HPDE6-E6E7 (cell line): ENCODE data around the gene APOL2.
"Not testable (repeated sequence)": the region's sequence is repeated elsewhere in the genome, so short reads cannot be mapped to it uniquely, and the experiment has no call there.

Experiments used
- DNase-seq: peaks from one replicate; pipeline ENCODE4 v3.0.0; 2011; ENCODE audit warnings: missing footprints; ENCODE audit errors: extremely low spot score

Gene APOL2

GRCh38 chr22:36262307-36262706 lies 23.0 kb upstream of the APOL2 start:
- not testable (repeated sequence) for DNase-seq

- DNase-seq, result not testable (repeated sequence)
These were observed 22.3 kb upstream of the APOL2 start for GRCh38 chr22:36261675-36262074.

GRCh38 chr22:36259615-36260300 lies 20.4 kb upstream of the APOL2 start:
- DNase-seq, result no peak

- no peak for DNase-seq
These were observed 19.6 kb upstream of the APOL2 start for GRCh38 chr22:36258701-36259614.

GRCh38 chr22:36257948-36258670 lies 18.8 kb upstream of the APOL2 start:
- DNase-seq, result no peak

- DNase-seq, result no peak
These were observed 18.0 kb upstream of the APOL2 start for GRCh38 chr22:36257308-36257707.

GRCh38 chr22:36256478-36256877 lies 17.2 kb upstream of the APOL2 start:
- DNase-seq, result no peak

GRCh38 chr22:36255572-36255971 lies 16.2 kb upstream of the APOL2 start:
- not testable (repeated sequence) for DNase-seq

- DNase-seq, result no peak
These were observed 14.5 kb upstream of the APOL2 start for GRCh38 chr22:36253523-36254490.

GRCh38 chr22:36252754-36253522 lies 13.6 kb upstream of the APOL2 start, which contains the start of gene APOL1:
APOL1 (plus strand) TSS chr22:36253133; CDS start chr22:36254956, 1,823 bp downstream.
- DNase-seq, result peak; percentile 54

- DNase-seq, result not testable (repeated sequence)
These were observed 12.8 kb upstream of the APOL2 start for GRCh38 chr22:36251979-36252608.

- DNase-seq, result not testable (repeated sequence)
These were observed 11.1 kb upstream of the APOL2 start for GRCh38 chr22:36250292-36250960.

GRCh38 chr22:36249160-36249559 lies 9.8 kb upstream of the APOL2 start:
- DNase-seq, result no peak

GRCh38 chr22:36247955-36248354 lies 8.6 kb upstream of the APOL2 start:
- DNase-seq, result no peak

- DNase-seq, result no peak
These were observed 7.4 kb upstream of the APOL2 start for GRCh38 chr22:36246718-36247117.

GRCh38 chr22:36245805-36246356 lies 6.6 kb upstream of the APOL2 start:
- DNase-seq, result no peak

- DNase-seq, result no peak
These were observed 5.4 kb upstream of the APOL2 start for GRCh38 chr22:36244522-36245391.

- DNase-seq, result no peak
These were observed 4.7 kb upstream of the APOL2 start for GRCh38 chr22:36243986-36244385.
